Keratinocyte (primary cell): ENCODE results near the gene BICRAL. TPM values are rescaled to one million over a fixed set of nuclear protein-coding genes. Genes with fewer than 3 reads are reported as not detected.

Experiments used
- DNase-seq: peaks from one replicate; pipeline ENCODE4 v3.0.0-alpha.2; 2011; ENCODE audit warnings: low read depth, missing footprints, low spot score
- FAIRE-seq: peaks from 2 replicates; lab custom pipeline; 2011; peaks lifted over from hg19 to GRCh38; lab: Jason Lieb, UNC
- H2AFZ ChIP-seq: 2 replicates; pipeline ENCODE4 v1.6.0; 2012; ENCODE audit warnings: low read length, control low read depth, inconsistent platforms; ENCODE audit not compliant: control insufficient read depth
- H3K27ac ChIP-seq: 2 replicates; pipeline ENCODE4 v1.5.1; 2011; ENCODE audit warnings: low read length; ENCODE audit not compliant: control insufficient read depth, insufficient read depth
- H3K27me3 ChIP-seq: 3 replicates; pipeline ENCODE4 v1.6.0; 2011; ENCODE audit warnings: low read length; ENCODE audit not compliant: control insufficient read depth, insufficient read depth; ENCODE audit errors: extremely low read depth
- H3K36me3 ChIP-seq, 2 experiments: 2 replicates in 1 of 2; 3 replicates in 1 of 2; pipeline ENCODE4 v1.5.1; 2011; ENCODE audit warnings: low read length in 2 of 2, mild to moderate bottlenecking in 1 of 2; ENCODE audit not compliant: control insufficient read depth in 2 of 2, insufficient read depth in 2 of 2; ENCODE audit errors: extremely low read depth in 1 of 2
- H3K4me1 ChIP-seq: 3 replicates; pipeline ENCODE4 v1.5.1; 2011; ENCODE audit warnings: low read length; ENCODE audit not compliant: control insufficient read depth, insufficient read depth; ENCODE audit errors: extremely low read depth
- H3K4me2 ChIP-seq: 3 replicates; pipeline ENCODE4 v1.6.0; 2011; ENCODE audit warnings: low read depth, low read length; ENCODE audit not compliant: control insufficient read depth, insufficient read depth; ENCODE audit errors: extremely low read depth
- H3K4me3 ChIP-seq, 3 experiments: fragments of 200-600 bp in 1 of 3; sonication (generic) in 1 of 3; 2 replicates in 2 of 3; 3 replicates in 1 of 3; pipeline ENCODE4 v1.5.1; 2011 to 2016; ENCODE audit warnings: low read length in 3 of 3, mild to moderate bottlenecking in 3 of 3, control low read depth in 2 of 3, inconsistent platforms in 1 of 3, low read depth in 1 of 3, mixed read lengths in 1 of 3, mixed run types in 1 of 3, moderate library complexity in 1 of 3; ENCODE audit not compliant: control insufficient read depth in 2 of 3, insufficient read depth in 2 of 3; ENCODE audit errors: extremely low read depth in 1 of 3
- H3K79me2 ChIP-seq: 2 replicates; pipeline ENCODE4 v1.6.0; 2012; ENCODE audit warnings: low read length; ENCODE audit not compliant: control insufficient read depth, insufficient read depth
- H3K9ac ChIP-seq: 3 replicates; pipeline ENCODE4 v1.6.0; 2011; ENCODE audit warnings: low read length; ENCODE audit not compliant: control insufficient read depth, insufficient read depth; ENCODE audit errors: extremely low read depth
- H3K9me1 ChIP-seq: 3 replicates; pipeline ENCODE4 v1.6.0; 2011; ENCODE audit warnings: low read length; ENCODE audit not compliant: control insufficient read depth, insufficient read depth; ENCODE audit errors: extremely low read depth
- H3K9me3 ChIP-seq: 2 replicates; pipeline ENCODE4 v1.5.1; 2012; ENCODE audit warnings: low read depth, low read length; ENCODE audit not compliant: control insufficient read depth
- H4K20me1 ChIP-seq: 3 replicates; pipeline ENCODE4 v1.6.0; 2011; ENCODE audit warnings: low read length; ENCODE audit not compliant: control insufficient read depth, insufficient read depth; ENCODE audit errors: extremely low read depth
- EZH2 ChIP-seq: IDR thresholded peaks from one replicate; pipeline ENCODE4 v1.6.1; 2012; ENCODE audit warnings: inconsistent platforms, mild to moderate bottlenecking, low read length, moderate library complexity
- dilution Hi-C: fragments of 300-500 bp; cut with MboI; formaldehyde crosslinking; loops from one replicate; pipeline ENCODE4 v1.7.0; 2020; ENCODE audit warnings: low sequenced_read_pairs; ENCODE audit not compliant: extremely low pct_ligation_motif_present
- polyA plus RNA-seq, 5 experiments: library from polyadenylated mRNA; depleted of rRNA in 3 of 5; stranded (reverse) in 3 of 5; stranded (forward) in 1 of 5; unstranded in 1 of 5; fragments of >200 nt; gene quantifications; 1 replicate in 1 of 5; 2 replicates in 3 of 5; 3 replicates in 1 of 5; pipeline versions ENCODE4 v1.2.1 to v1.2.3, GENCODE V29; 2011 to 2012; ENCODE audit warnings: missing spikeins in 2 of 5, low read depth in 1 of 5, low replicate concordance in 1 of 5
- TF ChIP-seq, protein P1 (sequence below), 3 experiments: IDR thresholded peaks in 1 of 3; conservative IDR thresholded peaks in 1 of 3; optimal IDR thresholded peaks in 1 of 3; 2 replicates in 2 of 3; 3 replicates in 1 of 3; pipeline versions ENCODE3 to v1.5.1; 2011; ENCODE audit warnings: low read length in 3 of 3, mild to moderate bottlenecking in 3 of 3, moderate library complexity in 2 of 3, control low read depth in 1 of 3, inconsistent platforms in 1 of 3; ENCODE audit not compliant: insufficient read depth in 2 of 3; ENCODE audit errors: extremely low read depth in 1 of 3

BICRAL gene
- polyA plus RNA-seq, 1 donor (not counting 4 experiments of a cell fraction or from before 2014, with no cell fraction given), result 5.0 TPM

DNA sequence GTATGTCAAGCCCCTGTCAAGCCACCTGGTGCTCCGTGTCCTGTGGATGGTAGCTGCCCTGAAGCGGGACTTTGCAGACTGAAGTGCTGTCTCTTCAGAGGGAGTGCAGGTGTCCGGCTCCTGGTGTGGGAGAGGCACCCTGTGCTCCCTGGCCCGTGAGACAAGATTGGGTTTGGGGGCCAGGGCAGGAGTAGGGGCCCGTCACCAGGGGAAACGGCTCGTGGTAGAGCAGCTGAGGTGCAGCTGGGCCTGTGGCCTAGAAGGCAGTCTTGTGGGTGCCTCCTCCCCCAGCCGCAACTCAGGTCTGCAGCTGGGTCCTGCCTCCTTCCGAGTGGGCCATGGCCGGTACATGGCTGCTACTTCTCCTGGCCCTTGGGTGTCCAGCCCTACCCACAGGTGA lies 133.9 kb downstream of the BICRAL start, which contains the start of gene PTCRA:
Gene PTCRA, plus strand, starts transcription at position 322 of the 400 bp plus-strand sequence. Its CDS starts 17 bp downstream, at position 339.
- peaks cover 3% of the 10 kb centered on the region for H3K4me1 ChIP-seq
- no peaks in the 10 kb centered on the region for H3K79me2 ChIP-seq
- no peak within 1 kb of the TSS for H3K9ac ChIP-seq
- H2AFZ ChIP-seq, result no peak within 1 kb of the TSS
- H3K36me3 ChIP-seq, result no peaks in the 10 kb centered on the region
- peaks cover 4% of the 10 kb centered on the region for H3K27me3 ChIP-seq
- dilution Hi-C loops, result no loop called here
- no peak for TF ChIP-seq EZH2
- TF ChIP-seq, protein P1, sequence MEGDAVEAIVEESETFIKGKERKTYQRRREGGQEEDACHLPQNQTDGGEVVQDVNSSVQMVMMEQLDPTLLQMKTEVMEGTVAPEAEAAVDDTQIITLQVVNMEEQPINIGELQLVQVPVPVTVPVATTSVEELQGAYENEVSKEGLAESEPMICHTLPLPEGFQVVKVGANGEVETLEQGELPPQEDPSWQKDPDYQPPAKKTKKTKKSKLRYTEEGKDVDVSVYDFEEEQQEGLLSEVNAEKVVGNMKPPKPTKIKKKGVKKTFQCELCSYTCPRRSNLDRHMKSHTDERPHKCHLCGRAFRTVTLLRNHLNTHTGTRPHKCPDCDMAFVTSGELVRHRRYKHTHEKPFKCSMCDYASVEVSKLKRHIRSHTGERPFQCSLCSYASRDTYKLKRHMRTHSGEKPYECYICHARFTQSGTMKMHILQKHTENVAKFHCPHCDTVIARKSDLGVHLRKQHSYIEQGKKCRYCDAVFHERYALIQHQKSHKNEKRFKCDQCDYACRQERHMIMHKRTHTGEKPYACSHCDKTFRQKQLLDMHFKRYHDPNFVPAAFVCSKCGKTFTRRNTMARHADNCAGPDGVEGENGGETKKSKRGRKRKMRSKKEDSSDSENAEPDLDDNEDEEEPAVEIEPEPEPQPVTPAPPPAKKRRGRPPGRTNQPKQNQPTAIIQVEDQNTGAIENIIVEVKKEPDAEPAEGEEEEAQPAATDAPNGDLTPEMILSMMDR (optimal IDR thresholded peaks at IDR 0.05 in 1 of 3, IDR thresholded peaks at IDR 0.05 in 1 of 3, conservative IDR thresholded peaks at IDR 0.05 in 1 of 3; ENCODE audit: extremely low read depth in 1 of 3, insufficient read depth in 2 of 3, low read length in 3 of 3), result no peak
- DNase-seq (no peak), FAIRE-seq (no peak)
- no peak within 1 kb of the TSS for H3K4me3 ChIP-seq
- no peak within 1 kb of the TSS for H3K4me2 ChIP-seq
- no peaks in the 10 kb centered on the region for H4K20me1 ChIP-seq
- H3K27ac ChIP-seq, result no peak within 1 kb of the TSS
- no peaks in the 10 kb centered on the region for H3K9me3 ChIP-seq
- H3K9me1 ChIP-seq, result no peaks in the 10 kb centered on the region

DNA sequence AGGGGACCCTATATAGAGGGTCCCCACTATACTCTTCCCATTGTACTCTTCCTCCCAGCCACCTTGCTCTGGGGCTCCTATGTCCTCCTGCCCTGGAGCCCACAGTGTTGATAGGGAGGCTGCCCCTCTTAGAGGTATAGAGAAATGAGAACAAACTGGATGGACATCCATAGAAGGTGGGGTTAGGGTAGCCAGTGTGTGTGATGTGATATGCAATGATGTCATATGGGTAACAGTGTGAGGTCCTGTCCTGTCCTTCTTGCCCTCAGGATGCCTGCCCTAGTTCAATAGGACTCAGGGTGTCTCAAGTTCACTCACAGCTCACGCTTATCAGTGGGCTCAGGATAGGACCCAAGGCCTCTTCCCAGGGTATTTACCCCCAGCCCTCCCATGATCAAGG lies 134.4 kb downstream of the BICRAL start:
- H3K79me2 ChIP-seq, result no peaks in the 10 kb centered on the region
- DNase-seq, result no peak
- FAIRE-seq, result no peak
- H3K27me3 ChIP-seq, result peaks cover 4% of the 10 kb centered on the region
- no peak overlapping the region for H3K4me2 ChIP-seq
- H3K4me1 ChIP-seq, result peaks cover 3% of the 10 kb centered on the region
- H4K20me1 ChIP-seq, result no peaks in the 10 kb centered on the region
- TF ChIP-seq, protein P1 (optimal IDR thresholded peaks at IDR 0.05 in 1 of 3, IDR thresholded peaks at IDR 0.05 in 1 of 3, conservative IDR thresholded peaks at IDR 0.05 in 1 of 3; ENCODE audit: extremely low read depth in 1 of 3, insufficient read depth in 2 of 3, low read length in 3 of 3), result no peak
- TF ChIP-seq EZH2, result no peak
- H3K36me3 ChIP-seq, result no peaks in the 10 kb centered on the region
- dilution Hi-C loops, result no loop called here
- no peak overlapping the region for H3K4me3 ChIP-seq
- H3K9ac ChIP-seq, result no peak overlapping the region
- no peak overlapping the region for H3K27ac ChIP-seq
- H3K9me1 ChIP-seq, result no peaks in the 10 kb centered on the region
- H2AFZ ChIP-seq, result no peak overlapping the region
- H3K9me3 ChIP-seq, result no peaks in the 10 kb centered on the region

Other genes starting within 250 kb of the BICRAL start
- gene UBR2, start 218.0 kb upstream of the BICRAL start, polyA plus RNA-seq, result 13.7 to 21.6 TPM (median 17.1 TPM) in 3 replicates
- gene PRPH2, start 59.5 kb upstream of the BICRAL start, polyA plus RNA-seq, result 0.01 to 0.05 TPM in 2 of 3 replicates, not detected in the other
- 14.1 to 18.8 TPM (median 16.7 TPM) in 3 replicates for gene TBCC, start 35.9 kb upstream of the BICRAL start, polyA plus RNA-seq
- gene RPL7L1, start 97.6 kb downstream of the BICRAL start, polyA plus RNA-seq, result 61.5 to 104 TPM (median 76.8 TPM) in 3 replicates
- not detected in 3 replicates for gene PTCRA, start 134.0 kb downstream of the BICRAL start, polyA plus RNA-seq
- 15.8 to 30.9 TPM (median 19.7 TPM) in 3 replicates for gene CNPY3, start 147.4 kb downstream of the BICRAL start, polyA plus RNA-seq
- 0.08 to 0.10 TPM in 2 of 3 replicates, not detected in the other for gene GNMT, start 178.7 kb downstream of the BICRAL start, polyA plus RNA-seq
- gene PEX6, start 197.1 kb downstream of the BICRAL start, polyA plus RNA-seq, result 5.6 to 8.7 TPM (median 7.5 TPM) in 3 replicates
- gene PPP2R5D, start 202.5 kb downstream of the BICRAL start, polyA plus RNA-seq, result 44.4 to 59.9 TPM (median 49.6 TPM) in 3 replicates
- 62.4 to 76.1 TPM (median 69.2 TPM) in 3 replicates for gene MEA1, start 231.9 kb downstream of the BICRAL start, polyA plus RNA-seq
- gene KLHDC3, start 232.2 kb downstream of the BICRAL start, polyA plus RNA-seq, result 22.4 to 30.3 TPM (median 24.8 TPM) in 3 replicates
- gene RRP36, start 239.6 kb downstream of the BICRAL start, polyA plus RNA-seq, result 57.1 to 101 TPM (median 67.5 TPM) in 3 replicates